GM20000 (cell line): ENCODE results near the gene PA2G4.

Source experiments
- DNase-seq: peaks from one replicate; pipeline ENCODE4 v3.0.0; 2012; ENCODE audit warnings: low spot score
- TF ChIP-seq, protein P1 (sequence below): IDR thresholded peaks from 2 replicates; pipeline ENCODE4 v1.5.1; 2012; ENCODE audit warnings: mild to moderate bottlenecking, control low read depth; ENCODE audit errors: extremely low read depth, missing control alignments

Gene PA2G4

GRCh38 chr12:56101045-56101444, 3.3 kb upstream of the PA2G4 start:
- DNase-seq, result no peak
- TF ChIP-seq, protein P1, sequence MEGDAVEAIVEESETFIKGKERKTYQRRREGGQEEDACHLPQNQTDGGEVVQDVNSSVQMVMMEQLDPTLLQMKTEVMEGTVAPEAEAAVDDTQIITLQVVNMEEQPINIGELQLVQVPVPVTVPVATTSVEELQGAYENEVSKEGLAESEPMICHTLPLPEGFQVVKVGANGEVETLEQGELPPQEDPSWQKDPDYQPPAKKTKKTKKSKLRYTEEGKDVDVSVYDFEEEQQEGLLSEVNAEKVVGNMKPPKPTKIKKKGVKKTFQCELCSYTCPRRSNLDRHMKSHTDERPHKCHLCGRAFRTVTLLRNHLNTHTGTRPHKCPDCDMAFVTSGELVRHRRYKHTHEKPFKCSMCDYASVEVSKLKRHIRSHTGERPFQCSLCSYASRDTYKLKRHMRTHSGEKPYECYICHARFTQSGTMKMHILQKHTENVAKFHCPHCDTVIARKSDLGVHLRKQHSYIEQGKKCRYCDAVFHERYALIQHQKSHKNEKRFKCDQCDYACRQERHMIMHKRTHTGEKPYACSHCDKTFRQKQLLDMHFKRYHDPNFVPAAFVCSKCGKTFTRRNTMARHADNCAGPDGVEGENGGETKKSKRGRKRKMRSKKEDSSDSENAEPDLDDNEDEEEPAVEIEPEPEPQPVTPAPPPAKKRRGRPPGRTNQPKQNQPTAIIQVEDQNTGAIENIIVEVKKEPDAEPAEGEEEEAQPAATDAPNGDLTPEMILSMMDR, result no peak

DNA sequence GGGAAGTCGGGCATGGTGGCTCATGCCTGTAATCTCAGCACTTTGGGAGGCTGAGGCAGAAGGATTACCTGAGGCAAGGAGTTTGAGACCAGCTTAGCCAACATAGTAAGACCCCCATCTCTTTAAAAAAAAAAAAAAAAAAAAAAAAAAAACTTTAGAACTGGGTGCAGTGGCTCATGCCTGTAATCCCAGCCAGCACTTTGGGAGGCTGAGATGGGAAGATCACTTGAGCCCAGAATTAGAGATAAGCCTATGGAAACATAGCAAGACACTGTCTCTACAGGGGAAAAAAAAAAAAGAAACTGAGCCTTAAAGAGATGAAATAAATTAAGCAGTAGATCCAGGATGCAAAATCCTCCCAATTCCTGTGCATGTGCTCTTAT, 1.7 kb upstream of the PA2G4 start:
- DNase-seq, result no peak
- TF ChIP-seq, protein P1, result no peak

GRCh38 chr12:56103066-56103711, 1.2 kb upstream of the PA2G4 start:
- DNase-seq, result no peak
- TF ChIP-seq, protein P1, result no peak

DNA sequence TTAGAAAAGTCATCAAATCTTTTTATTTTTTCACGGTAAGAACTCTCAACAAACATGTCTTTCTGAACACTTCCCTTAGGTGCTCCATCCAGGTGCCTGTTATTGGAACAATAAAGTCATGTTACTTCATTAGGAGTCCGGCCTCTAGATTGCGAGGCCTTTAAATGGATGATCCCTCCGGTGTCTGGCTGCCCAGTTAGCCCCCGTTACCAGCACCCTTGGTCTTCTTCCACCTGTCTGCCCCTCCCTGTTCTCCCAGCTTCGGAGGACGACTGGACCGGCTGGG, 593 bp upstream of the PA2G4 start:
- DNase-seq, result no peak
- TF ChIP-seq, protein P1, result no peak

- DNase-seq, result no peak
- TF ChIP-seq, protein P1, result no peak
These were observed 653 bp downstream of the PA2G4 start for GRCh38 chr12:56104815-56105608.

GRCh38 chr12:56105609-56105902, 1.2 kb downstream of the PA2G4 start:
- TF ChIP-seq, protein P1, result no peak
- no peak for DNase-seq

DNA sequence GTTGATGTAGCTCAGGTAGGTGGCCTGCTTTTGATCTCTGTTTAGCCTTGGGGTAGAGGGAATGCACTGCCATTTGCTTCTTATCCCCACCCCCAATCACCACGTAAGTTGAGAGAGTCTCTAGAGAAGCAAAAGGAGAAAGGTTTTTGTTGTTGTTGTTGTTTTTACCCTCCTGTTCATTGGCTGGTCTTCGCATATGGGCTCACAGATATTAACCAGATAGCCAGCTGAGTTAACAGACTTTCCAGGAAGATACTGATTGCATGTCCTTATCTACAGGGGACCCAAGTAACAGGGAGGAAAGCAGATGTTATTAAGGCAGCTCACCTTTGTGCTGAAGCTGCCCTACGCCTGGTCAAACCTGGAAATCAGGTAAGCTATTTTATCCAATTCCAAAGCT, 2.9 kb downstream of the PA2G4 start:
- DNase-seq, result no peak
- TF ChIP-seq, protein P1, result no peak
